ENCODE results near the gene EFHD1.

DNA sequence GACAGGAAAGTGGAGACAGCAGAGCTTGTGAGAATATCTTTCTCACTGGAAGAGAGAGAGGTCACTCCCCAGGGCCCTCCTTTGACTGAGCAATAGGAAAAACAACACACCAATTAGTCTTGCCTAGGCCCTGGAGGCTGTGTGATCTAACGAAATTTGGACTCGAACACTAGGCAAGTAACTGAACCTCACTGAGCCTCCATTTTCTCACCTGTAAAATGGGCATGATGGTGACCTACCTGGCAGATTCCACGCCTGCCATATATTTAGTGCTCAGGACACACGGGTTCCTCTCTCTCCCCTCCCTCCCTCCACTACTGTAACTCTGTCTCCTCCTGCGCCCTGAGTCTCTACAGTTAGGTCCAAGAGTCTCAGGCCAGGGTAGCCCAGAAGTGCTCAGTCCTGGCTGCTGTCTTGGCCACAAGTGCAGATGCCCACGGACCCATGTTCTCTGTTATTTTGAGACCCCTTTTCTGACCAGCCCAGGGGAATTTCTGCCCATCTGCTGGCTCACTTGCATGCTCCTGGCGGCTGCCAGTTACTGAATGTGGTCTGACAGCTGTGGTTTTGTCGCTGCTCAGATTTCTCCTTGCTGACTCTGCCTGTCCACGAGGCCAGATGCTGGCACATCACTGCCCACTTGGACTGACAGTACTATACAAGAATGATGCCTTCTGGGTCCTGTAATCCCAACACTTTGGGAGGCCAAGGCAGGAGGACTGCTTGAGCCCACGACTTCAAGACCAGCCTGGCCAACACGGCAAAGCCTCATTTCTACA is 54.2 kb downstream of the EFHD1 start:
- TF ChIP-seq, protein P1, sequence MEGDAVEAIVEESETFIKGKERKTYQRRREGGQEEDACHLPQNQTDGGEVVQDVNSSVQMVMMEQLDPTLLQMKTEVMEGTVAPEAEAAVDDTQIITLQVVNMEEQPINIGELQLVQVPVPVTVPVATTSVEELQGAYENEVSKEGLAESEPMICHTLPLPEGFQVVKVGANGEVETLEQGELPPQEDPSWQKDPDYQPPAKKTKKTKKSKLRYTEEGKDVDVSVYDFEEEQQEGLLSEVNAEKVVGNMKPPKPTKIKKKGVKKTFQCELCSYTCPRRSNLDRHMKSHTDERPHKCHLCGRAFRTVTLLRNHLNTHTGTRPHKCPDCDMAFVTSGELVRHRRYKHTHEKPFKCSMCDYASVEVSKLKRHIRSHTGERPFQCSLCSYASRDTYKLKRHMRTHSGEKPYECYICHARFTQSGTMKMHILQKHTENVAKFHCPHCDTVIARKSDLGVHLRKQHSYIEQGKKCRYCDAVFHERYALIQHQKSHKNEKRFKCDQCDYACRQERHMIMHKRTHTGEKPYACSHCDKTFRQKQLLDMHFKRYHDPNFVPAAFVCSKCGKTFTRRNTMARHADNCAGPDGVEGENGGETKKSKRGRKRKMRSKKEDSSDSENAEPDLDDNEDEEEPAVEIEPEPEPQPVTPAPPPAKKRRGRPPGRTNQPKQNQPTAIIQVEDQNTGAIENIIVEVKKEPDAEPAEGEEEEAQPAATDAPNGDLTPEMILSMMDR (IDR thresholded peaks at IDR 0.05; ENCODE audit: low read depth, low read length): no peak
- no peak for TF ChIP-seq POLR2A (IDR thresholded peaks at IDR 0.05; ENCODE audit: extremely low read depth, insufficient read length)
- TF ChIP-seq, protein P2, sequence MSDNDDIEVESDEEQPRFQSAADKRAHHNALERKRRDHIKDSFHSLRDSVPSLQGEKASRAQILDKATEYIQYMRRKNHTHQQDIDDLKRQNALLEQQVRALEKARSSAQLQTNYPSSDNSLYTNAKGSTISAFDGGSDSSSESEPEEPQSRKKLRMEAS (IDR thresholded peaks at IDR 0.05; ENCODE audit: low read depth, low read length): no peak
